ENCODE measurements around the gene BRD7.

- TF ChIP-seq SUZ12 (IDR thresholded peaks at IDR 0.05; ENCODE audit: extremely low read depth, insufficient read depth, insufficient read length) (no peak), ZNF274 (IDR thresholded peaks at IDR 0.05; ENCODE audit: low read depth, low read length) (no peak), YY1 (IDR thresholded peaks at IDR 0.05; ENCODE audit: insufficient read depth, insufficient read length) (no peak)
Observed at GRCh38 chr16:50315346-50315997, 53.3 kb downstream of the BRD7 start.

All from NT2/D1 (cell line).